ENCODE measurements around the gene ZNF273.
"Not testable (repeated sequence)": the region's sequence is repeated elsewhere in the genome, so short reads cannot be mapped to it uniquely, and the experiment has no call there.

The ZNF273 gene

DNA sequence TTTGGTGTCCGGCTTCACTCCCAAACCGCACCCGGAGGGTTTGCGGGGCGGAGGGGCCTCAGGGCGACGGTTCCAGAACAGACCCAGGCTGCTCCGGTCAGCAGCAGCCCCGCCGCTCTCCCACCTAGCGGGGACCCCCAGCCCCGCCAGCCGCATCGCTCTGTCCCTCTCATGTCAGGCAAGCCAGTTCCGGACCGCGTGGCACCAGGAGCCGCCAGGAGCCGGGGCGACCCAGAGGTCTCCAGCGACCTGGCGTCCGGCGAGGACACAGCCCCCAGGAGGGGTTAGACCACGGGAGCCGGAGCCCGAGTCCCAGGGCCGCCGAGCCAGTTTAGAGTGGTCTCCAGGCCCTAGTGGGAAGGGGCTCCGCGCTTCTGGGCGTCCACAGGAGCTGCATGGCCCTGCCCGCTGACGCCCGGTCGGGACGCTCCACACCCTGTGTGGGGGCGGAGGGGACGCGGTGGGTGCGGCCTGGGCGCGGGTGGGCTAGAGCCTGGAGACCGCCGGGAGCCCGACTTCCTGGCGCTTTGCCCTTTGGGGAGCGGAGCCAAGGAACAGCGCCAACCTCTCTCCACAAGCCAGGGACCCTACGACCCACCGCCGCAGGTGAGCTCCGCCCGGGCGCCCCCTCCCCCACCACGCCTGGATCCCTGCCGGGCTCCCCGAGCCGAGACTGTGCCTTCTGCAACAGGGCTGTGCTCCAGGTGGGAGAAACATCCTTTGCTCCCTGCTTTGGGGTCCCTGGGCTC is 44.4 kb downstream of the ZNF273 start:
- DNase-seq: no peak

DNA sequence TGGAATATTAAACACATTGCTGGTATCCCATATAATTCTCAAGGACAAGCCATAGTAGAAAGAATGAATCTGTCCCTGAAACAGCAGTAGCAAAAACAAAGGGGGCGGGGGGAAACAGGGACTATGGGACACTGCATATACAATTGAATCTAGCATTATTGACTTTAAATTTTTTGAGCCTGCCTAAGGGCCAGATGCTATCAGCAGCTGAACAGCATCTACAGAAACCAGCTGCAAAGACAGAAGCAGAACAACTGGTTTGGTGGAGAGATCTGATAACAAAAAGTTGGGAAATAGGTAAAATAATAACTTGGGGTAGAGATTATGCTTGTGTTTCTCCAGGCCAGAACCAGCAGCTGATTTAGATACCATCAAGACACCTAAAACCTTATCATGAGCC is 45.7 kb downstream of the ZNF273 start:
- DNase-seq: not testable (repeated sequence)

DNA sequence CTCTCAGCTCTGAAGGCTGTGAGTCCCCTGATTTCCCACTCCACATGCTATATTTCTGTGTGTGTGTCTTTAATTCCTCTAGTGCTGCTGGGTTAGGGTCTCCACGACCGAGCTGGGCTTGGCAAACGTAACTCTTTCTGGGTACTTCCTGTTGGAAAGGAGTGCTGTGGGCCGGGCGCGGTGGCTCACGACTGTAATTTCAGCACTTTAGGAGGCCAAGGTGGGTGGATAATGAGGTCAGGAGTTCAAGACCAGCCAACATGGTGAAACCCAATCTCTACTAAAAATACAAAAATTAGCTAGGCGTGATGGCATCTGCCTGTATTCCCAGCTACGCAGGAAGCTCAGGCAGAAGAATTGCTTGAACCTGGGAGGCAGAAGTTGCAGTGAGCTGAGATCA is 47.6 kb downstream of the ZNF273 start:
- not testable (repeated sequence) for DNase-seq

DNA sequence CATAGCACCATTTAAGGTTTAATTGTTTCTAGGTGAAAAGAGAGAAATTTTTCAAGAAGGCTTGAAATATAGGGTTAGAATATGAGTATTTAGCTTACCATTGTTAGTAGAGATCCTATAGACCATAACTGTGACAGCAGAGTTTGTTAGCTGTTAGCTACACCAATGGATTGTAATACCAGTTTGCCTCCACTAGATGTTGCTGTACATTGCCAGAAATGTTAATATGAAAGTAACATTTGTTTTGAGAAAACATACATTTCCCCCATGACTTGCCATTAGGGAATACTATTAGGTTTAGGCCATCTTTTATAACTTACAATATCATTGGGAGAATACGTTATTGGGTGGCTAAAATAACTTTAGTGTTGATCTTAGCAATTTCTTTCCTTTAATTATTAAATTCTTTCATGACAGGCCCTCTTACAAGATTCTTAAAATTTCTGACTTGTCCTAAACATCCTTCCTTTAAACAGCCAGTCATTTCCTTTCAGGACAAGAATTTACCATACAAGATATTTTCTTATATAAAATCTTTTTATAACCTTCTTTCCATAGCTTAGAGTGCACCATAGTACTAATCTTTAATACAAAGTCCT is 48.3 kb downstream of the ZNF273 start:
- DNase-seq: no peak

DNA sequence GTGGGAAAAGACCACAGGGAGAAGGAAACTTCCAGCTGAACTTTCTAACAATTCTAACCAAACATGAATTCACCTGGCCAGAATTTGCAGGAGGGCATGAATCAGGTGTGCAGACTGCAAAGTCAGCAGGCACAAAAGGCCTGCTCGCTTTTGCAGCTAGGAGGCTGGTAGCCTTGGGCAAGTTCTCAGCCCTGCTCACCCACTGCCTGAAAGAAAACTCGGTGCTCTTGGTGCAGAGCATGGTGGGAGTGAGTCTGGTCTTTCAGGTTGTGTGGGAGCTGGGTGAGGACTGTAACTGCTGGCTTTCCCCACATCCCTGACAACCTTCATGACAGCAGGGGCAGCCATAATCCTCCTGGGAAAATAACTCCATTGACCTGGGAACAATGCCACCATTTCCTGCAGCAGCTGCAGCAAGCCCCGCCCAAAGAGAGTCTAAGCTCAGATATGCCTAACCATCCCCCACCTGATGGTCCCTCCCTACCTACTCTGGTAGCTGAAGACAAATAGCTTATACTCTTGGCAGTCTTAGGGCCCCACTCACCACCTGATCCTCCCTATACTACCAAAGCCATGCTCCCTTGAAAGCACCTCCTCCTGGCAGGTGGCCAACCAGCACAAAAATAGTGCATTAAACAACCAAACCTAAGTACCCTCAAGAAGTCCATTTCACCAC is 56.1 kb downstream of the ZNF273 start:
- no peak for DNase-seq

DNA sequence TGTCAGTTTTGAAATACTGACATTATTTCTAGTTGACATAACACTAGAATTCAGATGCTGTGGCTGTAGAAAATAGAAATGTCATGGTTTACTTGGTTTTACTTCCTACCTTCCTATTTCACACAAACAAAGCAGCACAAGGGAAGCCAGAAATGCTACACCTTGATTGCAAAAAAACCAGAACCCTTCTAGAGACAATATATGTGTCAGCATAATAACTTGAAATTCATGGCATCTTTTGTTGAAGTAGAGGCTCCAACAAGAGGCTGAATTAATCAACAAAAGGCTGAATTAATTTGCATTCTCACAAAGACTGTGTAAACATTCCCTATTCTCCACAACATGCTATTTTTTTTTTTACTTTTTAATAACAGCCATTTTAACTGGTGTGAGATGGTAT is 62.5 kb downstream of the ZNF273 start:
- no peak for DNase-seq

DNA sequence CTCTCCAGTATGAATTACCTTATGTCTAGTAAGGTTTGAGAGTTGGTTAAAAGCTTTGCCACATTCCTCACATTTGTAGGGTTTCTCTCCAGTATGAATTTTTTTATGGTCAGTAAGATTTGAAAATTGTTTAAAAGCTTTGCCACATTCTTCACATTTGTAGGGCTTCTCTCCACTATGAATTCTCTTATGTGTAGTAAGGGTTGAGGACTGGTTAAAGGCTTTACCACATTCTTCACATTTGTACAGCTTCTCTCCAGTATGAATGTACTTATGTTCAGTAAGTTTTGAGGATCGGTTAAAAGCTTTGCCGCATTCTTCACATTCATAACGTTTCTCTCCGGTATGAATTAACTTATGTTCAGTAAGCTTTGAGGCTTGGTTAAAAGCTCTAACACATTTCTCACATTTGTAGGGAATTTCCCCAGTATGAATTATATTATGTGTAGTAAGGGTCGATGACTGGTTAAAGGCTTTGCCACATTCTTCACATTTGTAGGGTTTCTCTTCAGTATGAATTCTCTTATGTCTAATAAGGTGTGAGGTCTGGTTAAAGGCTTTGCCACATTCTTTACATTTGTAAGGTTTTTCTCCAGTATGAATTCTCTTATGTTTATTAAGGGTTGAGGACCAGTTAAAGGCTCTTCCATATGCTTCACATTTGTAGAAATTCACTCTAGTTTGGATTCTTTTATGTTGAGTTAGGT is 75.6 kb downstream of the ZNF273 start:
- no peak for DNase-seq

All from activated CD4-positive, CD25-positive, alpha-beta regulatory T cell (primary cell).